ENCODE data around the gene EIPR1.

DNA sequence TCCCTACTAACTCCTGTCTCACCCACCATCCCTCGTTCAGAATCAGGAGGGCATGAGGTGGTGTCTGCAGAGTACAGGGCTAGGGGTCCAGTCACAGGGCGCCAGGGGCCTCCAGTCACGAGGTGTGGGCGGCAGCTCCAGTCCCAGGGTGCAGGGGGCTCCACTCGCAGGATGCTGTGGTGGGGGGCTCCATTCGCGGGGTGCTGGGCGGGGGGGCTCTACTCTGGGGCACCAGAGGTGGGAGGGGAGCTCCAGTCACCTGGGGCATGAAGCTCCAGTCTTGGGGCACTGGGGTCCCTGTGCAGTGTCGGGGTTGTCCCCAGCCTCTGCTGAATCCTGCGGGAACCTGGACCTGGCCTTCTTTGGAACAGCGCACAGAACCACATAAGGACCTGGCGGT, 66.0 kb downstream of the EIPR1 start:
- TF ChIP-seq, protein P1, sequence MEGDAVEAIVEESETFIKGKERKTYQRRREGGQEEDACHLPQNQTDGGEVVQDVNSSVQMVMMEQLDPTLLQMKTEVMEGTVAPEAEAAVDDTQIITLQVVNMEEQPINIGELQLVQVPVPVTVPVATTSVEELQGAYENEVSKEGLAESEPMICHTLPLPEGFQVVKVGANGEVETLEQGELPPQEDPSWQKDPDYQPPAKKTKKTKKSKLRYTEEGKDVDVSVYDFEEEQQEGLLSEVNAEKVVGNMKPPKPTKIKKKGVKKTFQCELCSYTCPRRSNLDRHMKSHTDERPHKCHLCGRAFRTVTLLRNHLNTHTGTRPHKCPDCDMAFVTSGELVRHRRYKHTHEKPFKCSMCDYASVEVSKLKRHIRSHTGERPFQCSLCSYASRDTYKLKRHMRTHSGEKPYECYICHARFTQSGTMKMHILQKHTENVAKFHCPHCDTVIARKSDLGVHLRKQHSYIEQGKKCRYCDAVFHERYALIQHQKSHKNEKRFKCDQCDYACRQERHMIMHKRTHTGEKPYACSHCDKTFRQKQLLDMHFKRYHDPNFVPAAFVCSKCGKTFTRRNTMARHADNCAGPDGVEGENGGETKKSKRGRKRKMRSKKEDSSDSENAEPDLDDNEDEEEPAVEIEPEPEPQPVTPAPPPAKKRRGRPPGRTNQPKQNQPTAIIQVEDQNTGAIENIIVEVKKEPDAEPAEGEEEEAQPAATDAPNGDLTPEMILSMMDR (IDR thresholded peaks at IDR 0.05), result no peak
- TF ChIP-seq POLR2A (IDR thresholded peaks at IDR 0.05), result no peak
- no peak for TF ChIP-seq EP300 (IDR thresholded peaks at IDR 0.05)

All from ovary (tissue), 3 donors.